WTC11 (cell line): ENCODE data around the gene EXD3. TPM values are rescaled to one million over a fixed set of nuclear protein-coding genes. Genes with fewer than 3 reads are reported as not detected.

ENCODE experiments used
- ATAC-seq: fragments of 200-7000 bp; cut with Tn5 transposase; 2 replicates; pipeline ENCODE4 v1.10.0; 2021; ENCODE audit warnings: mild to moderate bottlenecking, moderate library complexity
- CTCF ChIA-PET: fragments of 300-600 bp; sonication (Branson Sonifier 250); formaldehyde crosslinking; loops from one replicate; lab custom pipeline; 2021; ENCODE audit warnings: antibody characterized with exemption; lab: Charles Lee
- POLR2A ChIA-PET: fragments of 350-600 bp; sonication (Branson Sonifier 250); formaldehyde crosslinking; loops from one replicate; lab custom pipeline; 2021; ENCODE audit warnings: antibody characterized with exemption; lab: Charles Lee
- DNase-seq: peaks from one replicate; pipeline ENCODE4 v3.0.0; 2021; ENCODE audit warnings: low spot score
- H3K27ac Mint-ChIP-seq: 2 replicates; pipeline ENCODE4 v1.8.0; 2021; ENCODE audit warnings: mixed read lengths
- H3K27me3 Mint-ChIP-seq: 2 replicates; pipeline ENCODE4 v1.8.0; 2021; ENCODE audit warnings: low read depth, mild to moderate bottlenecking, moderate library complexity, mixed read lengths
- H3K36me3 Mint-ChIP-seq: 2 replicates; pipeline ENCODE4 v1.8.0; 2021; ENCODE audit warnings: mixed read lengths
- H3K4me1 Mint-ChIP-seq: 2 replicates; pipeline ENCODE4 v1.8.0; 2022; ENCODE audit warnings: mixed read lengths
- H3K4me3 Mint-ChIP-seq: 2 replicates; pipeline ENCODE4 v1.8.0; 2021; ENCODE audit warnings: mild to moderate bottlenecking, moderate library complexity, mixed read lengths
- H3K9me3 Mint-ChIP-seq: 2 replicates; pipeline ENCODE4 v1.8.0; 2021; ENCODE audit warnings: mixed read lengths
- AFF4 ChIP-seq: sonication (generic); formaldehyde crosslinking; IDR thresholded peaks from 2 replicates; pipeline ENCODE4 v1.8.1; 2023; ENCODE audit warnings: mild to moderate bottlenecking, missing genetic modification reagents, borderline replicate concordance
- ATF6 ChIP-seq: sonication (generic); formaldehyde crosslinking; IDR thresholded peaks from 2 replicates; pipeline ENCODE4 v1.8.1; 2023; ENCODE audit warnings: mild to moderate bottlenecking, missing genetic modification reagents
- IRF1 ChIP-seq: sonication (generic); formaldehyde crosslinking; IDR thresholded peaks from 2 replicates; pipeline ENCODE4 v1.8.0; 2023; ENCODE audit warnings: missing genetic modification reagents
- NFATC4 ChIP-seq: fragments of 250-450 bp; sonication (Bioruptor Pico); IDR thresholded peaks from 2 replicates; pipeline ENCODE4 v1.9.0; 2021; ENCODE audit warnings: mild to moderate bottlenecking
- NR3C1 ChIP-seq: sonication (generic); formaldehyde crosslinking; conservative IDR thresholded peaks from 2 replicates; pipeline ENCODE4 v1.8.1; 2023; ENCODE audit warnings: low read depth, mild to moderate bottlenecking, missing genetic modification reagents
- RORB ChIP-seq: fragments of 250-450 bp; sonication (Bioruptor Pico); IDR thresholded peaks from 2 replicates; pipeline ENCODE4 v1.9.0; 2021; ENCODE audit warnings: mild to moderate bottlenecking
- STAT6 ChIP-seq: sonication (generic); formaldehyde crosslinking; conservative IDR thresholded peaks from 2 replicates; pipeline ENCODE4 v1.8.1; 2023; ENCODE audit warnings: mild to moderate bottlenecking, low read depth, missing genetic modification reagents, moderate library complexity
- TEAD1 ChIP-seq: sonication (generic); formaldehyde crosslinking; IDR thresholded peaks from 2 replicates; pipeline ENCODE4 v1.8.0; 2022; ENCODE audit warnings: mild to moderate bottlenecking, missing genetic modification reagents
- USF2 ChIP-seq: sonication (generic); formaldehyde crosslinking; IDR thresholded peaks from 2 replicates; pipeline ENCODE4 v1.8.1; 2023; ENCODE audit warnings: mild to moderate bottlenecking, missing genetic modification reagents, moderate library complexity
- ZNF219 ChIP-seq: sonication (generic); formaldehyde crosslinking; IDR thresholded peaks from 2 replicates; pipeline ENCODE4 v1.8.0; 2023; ENCODE audit warnings: missing genetic modification reagents, mild to moderate bottlenecking, borderline replicate concordance
- ZNF263 ChIP-seq: sonication (generic); formaldehyde crosslinking; IDR thresholded peaks from 2 replicates; pipeline ENCODE4 v1.8.1; 2022; ENCODE audit warnings: low read depth, mild to moderate bottlenecking, moderate library complexity, missing genetic modification reagents
- ZNF416 ChIP-seq: fragments of 250-450 bp; sonication (Bioruptor Pico); IDR thresholded peaks from 2 replicates; pipeline ENCODE4 v1.9.0; 2021; ENCODE audit warnings: mild to moderate bottlenecking, inconsistent platforms
- ZNF425 ChIP-seq: fragments of 250-450 bp; sonication (Bioruptor Pico); conservative IDR thresholded peaks from 2 replicates; pipeline ENCODE4 v1.9.0; 2021; ENCODE audit warnings: mild to moderate bottlenecking
- total RNA-seq: library from RNA; stranded (reverse); gene quantifications from 3 replicates; pipeline ENCODE4 v1.2.3, GENCODE V29; 2021

The EXD3 gene
- total RNA-seq, 1 experiment from 2014 or later: 21.2 TPM

GRCh38 chr9:137388589-137389427, 34.2 kb downstream of the EXD3 start (continued):
- no peak for TF ChIP-seq ZNF416 (CRISPR knock-in tag)

- no peaks in the 10 kb centered on the region for H3K4me1 Mint-ChIP-seq
- no peak overlapping the region for H3K4me3 Mint-ChIP-seq
- ATAC-seq: no peak
- DNase-seq: no peak
- peaks cover 3% of the 10 kb centered on the region; the same call in 1 of the 2 replicates for H3K36me3 Mint-ChIP-seq
- ChIA-PET CTCF (interaction anchor here (1.1 to 1.4 kb wide), 1 partner anchor 35 kb away, joined by 4 to 6 read pairs; the partner anchor contains the start of genes EXD3 and NOXA1), POLR2A (no interaction called here)
- H3K27me3 Mint-ChIP-seq: no peaks in the 10 kb centered on the region
- no peaks in the 10 kb centered on the region for H3K9me3 Mint-ChIP-seq
- no peak overlapping the region for H3K27ac Mint-ChIP-seq
- TF ChIP-seq TEAD1 (no peak), NR3C1 (CRISPR knock-in tag) (no peak)
Observed at GRCh38 chr9:137387891-137388560, 34.9 kb downstream of the EXD3 start.

GRCh38 chr9:137387114-137387890, 35.7 kb downstream of the EXD3 start:
- Mint-ChIP-seq H3K4me3 (no peak overlapping the region), H3K36me3 (peaks cover 3% of the 10 kb centered on the region; the same call in 1 of the 2 replicates), H3K9me3 (no peaks in the 10 kb centered on the region), H3K27me3 (no peaks in the 10 kb centered on the region), H3K27ac (no peak overlapping the region), H3K4me1 (peaks cover 2% of the 10 kb centered on the region; the same call in 1 of the 2 replicates)
- ChIA-PET CTCF (interaction anchor here (1.4 kb wide), 1 partner anchor 36 kb away, joined by 6 read pairs; the partner anchor contains the start of genes EXD3 and NOXA1), POLR2A (no interaction called here)
- no peak for DNase-seq
- TF ChIP-seq NR3C1 (CRISPR knock-in tag) (no peak), ATF6 (CRISPR knock-in tag) (no peak), IRF1 (CRISPR knock-in tag) (no peak), ZNF263 (CRISPR knock-in tag) (no peak), USF2 (CRISPR knock-in tag) (no peak), RORB (CRISPR knock-in tag) (no peak), NFATC4 (CRISPR knock-in tag) (no peak), STAT6 (CRISPR knock-in tag) (no peak), AFF4 (CRISPR knock-in tag) (no peak), ZNF425 (no peak), ZNF219 (CRISPR knock-in tag) (no peak)
- ATAC-seq: no peak
